ENCODE measurements around the gene ADGRL2.

DNA sequence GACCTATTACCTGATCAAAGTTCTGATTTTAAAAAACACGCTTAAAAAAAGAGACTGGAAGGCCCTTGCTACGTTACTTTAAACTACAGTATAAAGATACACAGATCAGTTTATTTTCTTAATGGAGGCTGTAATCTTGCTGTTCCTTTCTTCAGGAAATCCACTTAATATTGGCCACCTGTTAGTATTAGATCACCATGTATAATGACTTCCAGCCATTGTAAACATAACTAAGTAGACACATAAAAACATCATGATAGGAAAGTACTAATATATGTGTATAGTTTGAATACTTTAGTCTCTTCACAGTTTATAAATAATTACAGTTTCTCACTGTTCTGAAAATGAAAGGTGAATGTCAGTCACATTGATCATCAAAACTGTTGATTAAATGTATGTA, 68.6 kb downstream of the ADGRL2 start:
- TF ChIP-seq EZH2 (IDR thresholded peaks at IDR 0.05; ENCODE audit: borderline replicate concordance, low read depth, low read length, severe bottlenecking) (no peak), POLR2A (IDR thresholded peaks at IDR 0.05; ENCODE audit: low read depth, low read length) (no peak), GATA2 (IDR thresholded peaks at IDR 0.05; ENCODE audit: insufficient read depth, insufficient read length, low read depth, low read length) (no peak), POLR2AphosphoS5 (IDR thresholded peaks at IDR 0.05; ENCODE audit: insufficient read depth, low read depth, low read length) (no peak)
- TF ChIP-seq, protein P1, sequence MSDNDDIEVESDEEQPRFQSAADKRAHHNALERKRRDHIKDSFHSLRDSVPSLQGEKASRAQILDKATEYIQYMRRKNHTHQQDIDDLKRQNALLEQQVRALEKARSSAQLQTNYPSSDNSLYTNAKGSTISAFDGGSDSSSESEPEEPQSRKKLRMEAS (IDR thresholded peaks at IDR 0.05; ENCODE audit: insufficient read depth, insufficient read length): no peak
- TF ChIP-seq, protein P2, sequence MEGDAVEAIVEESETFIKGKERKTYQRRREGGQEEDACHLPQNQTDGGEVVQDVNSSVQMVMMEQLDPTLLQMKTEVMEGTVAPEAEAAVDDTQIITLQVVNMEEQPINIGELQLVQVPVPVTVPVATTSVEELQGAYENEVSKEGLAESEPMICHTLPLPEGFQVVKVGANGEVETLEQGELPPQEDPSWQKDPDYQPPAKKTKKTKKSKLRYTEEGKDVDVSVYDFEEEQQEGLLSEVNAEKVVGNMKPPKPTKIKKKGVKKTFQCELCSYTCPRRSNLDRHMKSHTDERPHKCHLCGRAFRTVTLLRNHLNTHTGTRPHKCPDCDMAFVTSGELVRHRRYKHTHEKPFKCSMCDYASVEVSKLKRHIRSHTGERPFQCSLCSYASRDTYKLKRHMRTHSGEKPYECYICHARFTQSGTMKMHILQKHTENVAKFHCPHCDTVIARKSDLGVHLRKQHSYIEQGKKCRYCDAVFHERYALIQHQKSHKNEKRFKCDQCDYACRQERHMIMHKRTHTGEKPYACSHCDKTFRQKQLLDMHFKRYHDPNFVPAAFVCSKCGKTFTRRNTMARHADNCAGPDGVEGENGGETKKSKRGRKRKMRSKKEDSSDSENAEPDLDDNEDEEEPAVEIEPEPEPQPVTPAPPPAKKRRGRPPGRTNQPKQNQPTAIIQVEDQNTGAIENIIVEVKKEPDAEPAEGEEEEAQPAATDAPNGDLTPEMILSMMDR (IDR thresholded peaks at IDR 0.05; ENCODE audit: extremely low read depth in 1 of 2, insufficient read depth in 1 of 2, low read depth in 1 of 2, low read length in 2 of 2): no peak
